Umbilical cord (tissue), 2 donors: ENCODE data around the gene ADIG. TPM values are rescaled to one million over a fixed set of nuclear protein-coding genes. Genes with fewer than 3 reads are reported as not detected.

Source experiments
- DNase-seq: peaks from one replicate; pipeline ENCODE4 v3.0.0-alpha.2; 2015; ENCODE audit warnings: low spot score
- total RNA-seq: library from RNA; depleted of rRNA; stranded (reverse); fragments of >200 nt; gene quantifications from one replicate; pipeline ENCODE4 v1.2.3, GENCODE V29; 2014; ENCODE audit warnings: low replicate concordance; ENCODE audit not compliant: insufficient read depth

Gene ADIG
- total RNA-seq, 1 donor from 2014 or later = not detected

DNA sequence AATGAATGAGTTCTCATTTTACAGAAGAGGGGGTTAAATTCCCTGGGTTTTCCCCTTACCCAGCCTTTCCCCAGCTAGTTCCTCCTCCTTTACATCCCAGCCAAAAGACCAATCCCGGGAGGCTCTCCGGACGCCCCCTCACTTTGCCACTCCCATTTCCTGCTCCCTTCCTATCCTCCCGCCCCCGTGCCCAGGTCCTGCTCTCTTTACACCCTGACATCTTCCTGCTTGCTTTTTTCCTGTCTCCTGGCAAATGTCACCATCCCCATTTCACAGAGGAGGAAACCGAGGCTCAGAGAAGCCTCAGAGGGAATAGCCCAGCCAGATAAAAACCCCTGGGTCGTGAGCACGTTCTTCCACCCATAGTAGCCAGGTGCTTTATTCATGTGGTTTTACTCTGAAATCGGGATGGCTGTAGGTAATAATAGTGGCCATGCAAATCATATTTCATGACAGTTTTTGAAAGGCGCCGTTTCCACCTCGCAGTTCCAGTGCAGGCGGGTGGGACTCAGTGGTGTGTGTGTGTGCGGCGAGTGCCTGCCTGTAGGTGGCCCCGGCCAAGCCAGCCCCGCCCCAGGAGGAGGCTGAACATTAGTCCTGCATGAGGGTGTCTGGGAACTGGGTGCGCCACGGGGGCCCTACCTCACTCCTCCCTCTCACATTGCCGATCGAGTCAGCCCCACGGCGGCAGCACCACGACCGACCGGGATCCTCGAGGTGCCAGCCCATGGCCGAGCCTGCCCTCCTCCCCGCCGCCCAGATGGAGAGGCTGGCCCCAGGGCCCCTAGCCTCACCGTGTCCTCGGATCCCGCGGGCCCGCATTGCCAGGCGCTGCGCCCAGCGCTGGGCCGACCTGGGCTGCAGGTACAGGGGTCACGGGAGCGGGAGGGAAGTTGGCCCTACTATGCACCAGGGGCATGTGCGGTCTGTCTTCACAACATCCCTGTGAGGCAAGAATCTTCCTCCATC is 20.5 kb downstream of the ADIG start, which contains the start of gene ARHGAP40:
TSS of gene ARHGAP40 (plus strand) at position 594 of the 969 bp plus-strand sequence.
- DNase-seq = no peak

DNA sequence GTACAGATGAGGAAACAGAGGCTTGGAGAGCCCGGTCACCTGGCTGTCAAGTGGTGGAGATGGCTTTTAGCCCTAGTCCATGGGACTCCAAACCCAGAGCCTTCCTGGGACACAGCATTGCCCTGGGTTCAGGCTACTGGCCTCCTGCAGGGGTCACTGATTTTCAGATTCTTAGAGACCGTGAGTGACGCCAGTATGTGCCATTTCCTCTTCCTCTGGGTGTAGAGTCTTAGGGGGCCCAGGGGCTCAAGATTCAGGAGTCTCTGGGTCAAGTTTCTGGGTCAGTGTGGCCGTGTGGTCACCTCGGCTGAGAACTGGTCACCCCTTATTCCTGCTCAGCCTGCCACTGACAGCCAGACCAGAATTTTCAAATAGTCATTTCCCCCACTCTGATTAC is 21.2 kb downstream of the ADIG start:
- no peak for DNase-seq

DNA sequence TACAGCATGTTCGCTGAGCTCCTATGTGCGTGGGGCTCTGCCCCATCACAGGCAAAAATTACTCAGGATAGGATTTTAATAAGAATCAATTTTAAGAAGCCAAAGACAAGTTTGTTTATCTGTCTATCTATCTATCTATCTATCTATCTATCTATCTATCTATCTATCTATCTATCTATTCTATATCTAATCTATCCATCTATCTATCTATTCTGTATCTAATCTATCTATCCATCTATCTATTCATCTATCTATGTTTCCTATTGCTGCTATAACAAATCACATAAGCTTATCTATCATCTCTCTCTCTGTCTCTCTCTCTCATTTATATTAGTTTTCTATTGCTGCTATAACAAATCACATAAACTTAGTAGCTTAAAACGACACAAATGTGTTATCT is 22.3 kb downstream of the ADIG start:
- no peak for DNase-seq

DNA sequence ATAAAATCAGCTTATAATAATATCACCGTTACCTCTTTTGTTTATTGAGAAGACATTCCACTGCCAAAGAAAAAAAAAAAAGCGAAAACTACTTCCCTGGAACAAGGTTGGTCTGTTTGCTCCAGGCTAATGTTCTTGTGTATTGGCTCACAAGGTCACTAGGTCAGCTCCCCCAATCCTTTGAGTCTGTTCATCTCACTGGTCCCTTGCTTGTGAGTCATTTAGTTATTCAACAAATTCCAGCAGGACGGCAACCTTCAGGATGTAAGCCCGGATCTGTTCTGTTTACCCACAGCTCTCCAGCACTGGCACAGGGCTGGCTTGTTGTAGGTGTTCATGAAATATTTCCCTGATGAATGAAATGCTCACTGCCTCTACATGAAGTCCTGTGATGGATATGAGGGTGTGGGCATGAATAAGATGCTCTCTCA is 23.9 kb downstream of the ADIG start:
- no peak for DNase-seq

DNA sequence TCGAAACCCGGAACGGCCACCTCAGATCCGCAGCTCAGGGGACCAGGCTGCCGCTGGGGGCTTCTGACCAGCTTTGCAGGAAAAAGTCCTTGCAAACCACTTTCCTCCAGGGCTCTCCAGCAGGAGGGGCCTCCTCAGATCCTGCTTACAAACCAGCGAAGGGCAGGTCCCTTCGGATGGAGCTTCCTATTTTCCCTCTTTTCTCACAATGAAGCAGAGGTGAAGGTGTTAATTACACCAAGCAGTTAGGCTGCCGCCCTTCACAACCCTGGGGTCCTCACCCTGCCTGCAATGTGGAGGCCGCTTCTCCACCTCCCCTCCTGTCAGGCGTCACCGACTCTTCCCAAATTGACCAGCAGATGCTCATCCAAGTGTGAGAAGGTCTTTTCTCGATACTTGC is 26.4 kb downstream of the ADIG start:
- DNase-seq = no peak

DNA sequence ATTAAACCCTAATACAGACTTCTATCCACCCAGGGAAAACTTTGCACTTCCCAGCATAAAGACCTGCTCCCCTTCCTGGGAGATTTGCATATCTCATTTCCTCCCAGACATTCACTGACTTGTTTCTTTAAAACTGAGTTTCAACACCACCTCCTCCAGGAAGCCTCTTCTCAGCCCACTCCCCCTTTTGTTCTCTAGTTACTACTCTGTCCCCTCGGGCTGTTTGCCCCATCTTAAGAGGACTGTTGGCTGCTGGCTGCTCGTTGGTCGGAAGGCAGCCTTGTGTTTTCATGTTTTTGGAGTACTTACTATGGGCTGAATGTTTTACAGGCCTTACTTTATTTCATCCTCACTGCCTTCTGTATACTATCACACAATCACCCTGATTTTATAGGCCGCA is 27.2 kb downstream of the ADIG start:
- DNase-seq = no peak

DNA sequence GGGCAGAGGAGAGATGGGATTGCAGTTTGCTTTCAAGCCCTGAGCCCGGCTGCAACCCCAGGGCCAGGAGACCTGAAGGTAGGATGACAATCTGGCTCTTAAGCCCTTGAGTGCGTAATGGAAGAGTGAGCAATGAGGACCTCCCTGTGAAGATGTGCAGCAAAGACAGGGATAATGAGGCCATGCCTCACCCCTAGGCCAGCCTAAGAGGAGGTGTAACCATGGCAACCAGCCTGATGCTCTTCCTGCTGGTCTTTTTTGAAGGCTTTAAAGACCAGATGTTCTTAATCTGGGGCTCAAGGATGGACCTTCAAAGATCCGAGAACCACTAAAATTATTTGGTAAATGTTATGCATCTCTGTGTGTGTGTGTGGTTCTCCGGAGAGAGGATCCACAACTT is 28.8 kb downstream of the ADIG start:
- peak; percentile 94 for DNase-seq

DNA sequence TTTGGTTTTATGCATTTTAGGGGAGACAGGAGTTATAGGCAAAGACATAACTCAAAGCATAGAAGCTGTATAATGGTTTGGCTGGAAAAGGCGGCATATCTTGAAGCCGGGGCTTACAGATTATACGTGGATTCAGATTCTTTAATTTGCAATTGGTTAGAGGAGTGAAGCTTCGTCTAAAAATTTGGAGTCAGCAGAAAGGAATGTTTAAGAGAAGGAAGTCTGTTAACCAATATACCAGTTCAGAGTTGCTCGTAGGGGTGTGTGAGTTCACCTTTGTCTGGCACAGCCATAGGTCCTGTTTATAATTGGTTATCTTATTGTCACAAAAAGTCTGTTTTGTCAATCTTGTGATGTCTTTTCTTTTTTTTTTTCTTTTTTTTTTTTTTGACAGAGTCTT is 29.5 kb downstream of the ADIG start:
- DNase-seq = peak; percentile 56

DNA sequence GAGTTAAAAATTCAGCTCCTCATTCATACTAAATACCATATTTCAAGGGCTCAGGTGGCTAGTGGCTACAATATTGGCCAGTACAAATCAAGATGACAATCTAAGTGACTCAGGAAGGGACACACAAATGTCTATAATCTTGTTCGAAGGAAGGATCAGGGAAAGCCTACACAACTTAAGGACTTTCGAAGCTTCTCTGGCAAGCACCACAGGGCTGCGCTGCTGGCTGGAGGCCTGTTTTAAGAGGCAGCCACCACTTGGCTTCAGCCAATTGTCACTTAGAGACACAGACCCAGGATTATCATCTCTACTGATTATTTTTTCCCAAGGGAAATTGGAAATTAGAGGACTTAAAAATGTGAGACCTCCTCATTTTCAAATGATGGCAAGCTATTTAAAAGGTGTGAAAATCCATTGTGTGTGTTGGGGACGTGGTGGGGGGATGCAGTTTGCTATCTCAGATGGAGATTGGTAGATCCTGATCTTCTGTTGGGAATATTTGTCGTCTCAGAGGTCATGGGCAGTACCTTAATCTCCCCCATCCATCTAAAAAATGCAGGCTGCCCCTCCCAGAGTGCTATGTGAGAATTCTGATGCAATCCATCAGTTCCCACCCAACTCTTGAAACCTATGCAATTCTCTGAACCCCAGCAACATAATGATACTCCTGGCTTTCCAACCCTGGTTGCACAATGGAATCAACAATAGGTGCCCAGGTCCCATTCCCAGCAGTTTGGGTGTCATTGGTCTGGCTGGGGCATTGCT is 31.9 kb downstream of the ADIG start:
- DNase-seq = no peak

DNA sequence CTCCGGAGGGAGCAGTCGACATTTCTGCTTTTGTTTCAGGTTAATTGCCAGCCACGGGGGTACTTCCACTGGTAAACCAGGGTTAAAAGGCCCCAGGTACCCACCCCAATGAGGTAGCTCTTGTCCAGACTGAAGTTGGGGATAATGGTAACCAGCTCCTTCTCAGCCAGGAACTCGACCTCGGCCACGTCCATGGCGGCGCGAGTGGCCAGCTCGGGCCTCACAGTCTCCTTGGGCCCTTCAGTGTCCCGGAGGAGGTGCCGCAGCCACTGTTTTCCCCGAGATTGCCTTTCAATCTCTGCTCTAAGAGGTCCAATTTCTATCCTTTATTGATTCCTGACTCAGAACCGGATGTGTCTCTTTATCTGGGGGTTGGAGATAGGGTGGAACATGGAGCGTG is 34.3 kb downstream of the ADIG start:
- DNase-seq = no peak

DNA sequence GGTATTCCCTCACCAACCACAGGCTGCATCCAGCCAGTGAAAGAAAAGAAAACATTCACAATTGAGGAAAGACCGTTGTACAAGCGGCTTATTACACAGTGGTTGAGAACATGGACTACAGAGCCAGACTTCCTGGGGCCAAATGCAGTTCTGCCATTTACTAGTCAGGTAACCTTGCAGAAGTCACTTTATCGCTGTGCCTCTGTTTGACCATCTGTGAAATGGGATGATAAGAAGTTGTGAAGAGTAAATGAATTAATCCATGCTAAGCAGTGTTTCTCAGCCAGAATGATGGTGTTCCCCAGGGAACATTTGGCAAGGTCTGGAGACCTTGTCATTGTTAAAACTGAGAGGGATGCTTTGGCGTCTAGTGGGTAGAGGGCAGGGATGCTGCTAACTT is 35.5 kb downstream of the ADIG start:
- DNase-seq = no peak

DNA sequence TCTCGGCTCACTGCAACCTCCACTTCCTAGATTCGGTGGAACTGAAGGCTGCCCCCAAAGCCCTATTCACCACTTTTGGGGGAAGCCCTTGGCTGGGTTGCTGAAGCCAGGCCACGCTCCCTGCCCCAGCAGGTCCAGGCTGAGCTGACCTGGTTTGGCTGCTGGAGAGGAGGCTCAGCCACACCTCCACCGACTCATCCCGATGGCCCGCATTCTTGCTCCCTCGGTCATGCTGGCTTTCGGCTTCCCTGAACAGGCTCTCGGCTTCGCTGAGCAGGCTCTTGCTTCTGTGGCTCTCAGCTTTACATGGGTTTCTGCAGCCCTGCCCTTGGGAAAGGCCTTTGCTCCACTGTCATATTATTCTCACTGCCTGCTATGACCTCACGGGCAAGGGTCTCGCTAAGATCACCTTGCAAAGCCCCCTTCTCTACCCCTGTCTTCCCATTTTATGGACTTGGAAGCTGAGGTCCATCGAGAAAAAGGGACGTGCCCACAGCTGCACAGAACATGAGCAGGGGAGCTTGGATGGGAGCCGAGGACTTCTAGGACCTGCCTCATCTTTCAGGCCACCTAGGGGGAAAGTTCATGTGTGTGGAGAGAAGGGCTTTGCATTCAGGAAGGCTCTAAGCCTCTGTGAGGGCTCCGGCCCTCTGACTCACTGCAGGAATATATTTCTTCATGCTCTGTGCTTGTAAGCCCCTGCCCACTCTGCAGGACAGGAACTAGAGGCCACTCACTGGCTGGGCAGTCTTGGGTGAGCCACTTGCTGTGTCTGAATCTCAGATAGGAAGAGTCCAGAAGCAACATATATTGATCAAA is 36.2 kb downstream of the ADIG start:
- DNase-seq = peak; percentile 17

DNA sequence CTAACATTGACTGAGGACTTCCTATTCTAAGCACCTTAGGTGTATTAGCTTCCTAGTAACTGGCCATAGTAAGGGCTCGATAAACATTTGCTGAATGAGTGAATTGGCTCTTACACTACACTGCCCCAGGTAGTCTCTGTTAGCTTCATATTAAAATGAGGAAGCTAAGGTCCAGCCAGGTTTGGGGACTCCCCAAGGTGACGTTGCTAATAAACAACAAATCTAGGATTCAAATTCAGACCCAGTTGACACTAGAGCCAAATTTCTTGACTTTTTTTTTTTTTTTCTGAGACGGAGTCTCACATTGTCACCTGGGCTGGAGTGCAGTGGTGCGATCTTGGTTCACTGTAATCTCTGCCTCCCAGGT is 36.8 kb downstream of the ADIG start:
- no peak for DNase-seq

DNA sequence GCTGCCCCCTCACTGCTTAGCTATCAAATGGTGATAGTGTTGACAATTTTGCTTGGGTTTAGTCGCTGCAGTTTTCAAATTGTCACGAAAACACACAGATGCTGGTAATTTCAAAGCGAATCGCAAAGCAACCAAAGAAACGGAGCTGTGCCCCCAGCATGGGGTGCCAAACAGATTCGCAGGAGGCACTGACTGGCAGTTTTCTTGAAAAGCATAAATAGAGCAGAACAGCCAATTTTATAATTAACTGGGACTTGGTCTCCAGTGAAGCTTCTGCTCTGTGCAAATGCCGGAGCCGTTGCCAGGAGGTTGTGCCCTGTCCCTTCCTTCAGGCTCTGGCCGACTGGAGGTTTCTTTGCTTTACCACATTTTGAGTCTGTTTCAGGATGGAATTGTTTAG is 39.4 kb downstream of the ADIG start:
- DNase-seq = no peak

DNA sequence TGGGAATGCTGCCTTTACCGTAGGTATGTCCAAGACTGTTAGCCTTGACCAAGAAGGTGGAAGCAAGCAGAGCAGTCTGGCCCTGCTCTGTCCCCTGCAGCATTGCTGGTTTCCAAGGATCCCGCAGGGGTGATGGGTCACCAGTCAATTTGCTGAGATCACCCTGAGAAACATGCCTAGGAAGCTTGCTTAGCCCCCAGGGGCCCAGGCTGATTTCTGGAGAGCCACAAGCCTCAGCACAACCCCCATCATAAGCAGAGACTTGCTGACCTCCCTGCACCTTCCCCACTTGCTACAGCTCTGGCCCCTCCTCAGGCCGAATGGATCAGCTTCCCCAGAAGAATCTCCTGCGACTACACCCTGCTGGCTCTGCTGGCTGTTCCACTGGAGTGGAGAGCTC is 42.1 kb downstream of the ADIG start:
- no peak for DNase-seq

DNA sequence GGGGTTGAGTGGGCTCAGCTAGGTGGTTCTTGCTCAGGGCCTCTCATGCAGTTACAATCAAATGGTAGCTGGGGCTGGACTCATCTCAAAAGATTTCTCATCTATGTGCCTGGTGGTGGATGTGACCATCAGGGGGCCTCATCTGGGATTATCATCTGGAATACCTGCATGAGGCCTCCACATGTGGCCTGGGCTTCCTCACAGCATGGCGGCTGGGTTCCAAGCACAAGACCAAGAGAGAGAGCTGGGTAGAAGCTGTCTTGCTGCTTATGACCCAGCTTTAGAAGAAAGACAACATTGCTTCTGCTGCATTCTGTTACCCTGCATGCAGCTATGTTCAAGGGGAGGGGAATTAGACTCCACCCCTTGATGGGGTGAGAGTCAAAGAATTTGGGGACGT is 43.1 kb downstream of the ADIG start:
- no peak for DNase-seq

DNA sequence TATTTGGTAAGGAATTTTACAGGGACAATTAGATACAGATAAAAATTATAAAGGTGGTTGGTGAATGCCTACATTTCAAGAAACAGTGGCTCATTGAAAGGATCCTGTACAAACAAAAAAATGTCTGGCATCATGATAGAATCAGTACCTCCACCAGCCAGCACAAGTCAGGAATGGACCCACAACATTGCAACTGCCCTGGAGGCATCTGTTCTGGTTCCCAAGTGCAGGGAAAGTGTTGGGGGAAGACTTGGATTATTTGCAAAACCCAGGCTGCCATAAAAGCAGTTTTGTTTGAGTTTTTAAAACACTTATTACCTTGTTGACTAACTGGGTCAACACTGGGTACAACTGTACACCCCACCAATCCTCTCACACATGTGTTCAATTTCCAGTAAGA is 44.9 kb downstream of the ADIG start:
- no peak for DNase-seq

DNA sequence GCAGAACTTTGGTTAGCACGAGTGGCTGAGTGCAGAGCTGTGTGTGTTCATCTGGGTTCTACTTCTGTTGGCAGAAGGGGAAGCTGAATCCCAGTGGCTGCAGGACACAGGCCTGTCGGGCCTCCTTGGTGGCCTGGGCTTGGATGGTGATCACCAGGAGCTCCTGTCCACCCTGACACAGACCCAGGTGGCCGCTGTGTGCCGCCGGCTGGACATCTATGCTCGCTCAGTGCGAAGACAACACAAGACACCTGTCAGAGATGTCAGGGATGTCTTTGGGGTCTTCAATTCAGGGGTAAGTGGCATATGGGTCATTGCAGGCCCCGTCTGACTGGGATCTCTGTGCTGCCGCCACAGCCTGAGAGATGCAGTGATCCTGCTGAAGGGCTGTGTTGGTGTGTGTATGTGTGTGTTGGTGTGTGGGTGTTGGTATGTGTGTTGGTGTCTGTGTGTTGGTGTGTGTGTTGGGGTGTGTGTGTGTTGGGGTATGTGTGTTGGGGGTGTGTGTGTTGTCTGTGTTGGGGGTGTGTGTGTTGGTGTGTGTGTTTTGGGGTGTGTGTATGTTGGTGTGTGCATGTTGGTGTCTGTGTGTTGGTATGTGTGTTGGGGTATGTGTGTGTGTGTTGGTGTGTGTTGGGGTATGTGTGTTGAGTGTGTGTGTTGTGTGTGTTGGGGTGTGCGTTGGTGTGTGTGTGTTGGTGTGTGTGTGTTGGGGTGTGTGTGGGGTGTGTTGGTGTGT is 46.1 kb downstream of the ADIG start:
- DNase-seq = no peak

DNA sequence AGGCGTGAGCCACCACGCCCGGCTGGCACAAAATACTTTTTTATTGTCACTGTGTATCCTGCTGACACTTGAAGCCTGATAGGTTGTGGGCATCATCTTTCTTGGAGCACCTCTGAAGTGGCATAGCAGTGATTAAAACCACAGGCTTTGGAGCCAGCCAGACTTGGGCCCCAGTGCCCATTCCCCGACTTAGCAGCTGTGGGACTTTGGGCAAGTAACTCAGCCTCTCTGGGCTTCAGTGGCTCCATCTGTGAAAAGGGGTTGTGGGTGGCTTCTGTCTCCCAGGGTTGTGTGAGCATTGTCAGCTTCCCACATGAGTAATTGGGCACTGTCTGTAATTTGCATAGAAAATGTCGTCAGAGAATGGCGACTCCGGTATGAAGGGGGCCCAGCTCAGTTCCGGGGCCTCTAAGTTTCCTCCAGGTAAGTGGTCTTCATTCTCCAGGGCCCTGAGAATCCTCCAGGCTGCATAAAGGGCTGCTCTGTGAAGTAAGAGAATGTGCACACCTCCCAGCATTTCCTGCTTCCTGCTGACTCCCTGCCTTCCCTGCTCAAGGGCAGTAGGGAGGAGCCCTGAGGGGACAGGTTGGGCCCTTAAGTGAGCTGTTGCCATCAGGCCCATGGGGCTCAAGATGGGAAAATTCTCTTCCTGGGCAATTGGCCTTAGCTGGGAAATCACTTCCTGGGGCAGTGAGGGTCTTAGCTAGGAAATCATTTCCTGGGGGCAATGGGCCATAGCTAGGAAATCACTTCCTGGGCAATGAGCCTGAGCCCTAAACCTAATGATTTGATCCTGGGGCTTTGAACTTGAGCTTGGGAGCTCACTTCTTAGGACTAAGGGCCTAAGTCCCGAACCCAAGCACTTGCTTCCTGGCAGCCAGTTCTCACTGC is 47.8 kb downstream of the ADIG start:
- no peak for DNase-seq

DNA sequence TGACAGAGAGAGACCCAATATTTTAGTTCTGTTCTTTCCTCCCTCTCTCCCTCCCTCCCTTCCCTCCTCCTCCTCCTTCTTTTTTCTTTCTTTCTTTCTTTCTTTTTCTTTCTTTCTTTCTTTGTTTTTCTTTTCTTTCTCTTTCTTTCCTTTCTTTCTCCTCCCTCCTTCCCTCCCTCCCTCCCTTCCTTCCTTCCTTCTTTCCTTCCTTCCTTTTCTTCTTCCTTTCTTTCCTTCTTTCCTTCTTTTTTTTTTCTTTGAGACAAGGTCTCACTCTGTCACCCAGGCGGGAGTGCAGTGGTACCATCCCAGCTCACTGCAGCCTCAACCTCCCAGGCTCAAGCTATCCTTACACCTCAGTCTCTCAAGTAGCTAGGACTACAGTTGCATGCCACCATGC is 49.0 kb downstream of the ADIG start:
- no peak for DNase-seq
